ENCODE data around the gene HOXD11.

The HOXD11 gene

DNA sequence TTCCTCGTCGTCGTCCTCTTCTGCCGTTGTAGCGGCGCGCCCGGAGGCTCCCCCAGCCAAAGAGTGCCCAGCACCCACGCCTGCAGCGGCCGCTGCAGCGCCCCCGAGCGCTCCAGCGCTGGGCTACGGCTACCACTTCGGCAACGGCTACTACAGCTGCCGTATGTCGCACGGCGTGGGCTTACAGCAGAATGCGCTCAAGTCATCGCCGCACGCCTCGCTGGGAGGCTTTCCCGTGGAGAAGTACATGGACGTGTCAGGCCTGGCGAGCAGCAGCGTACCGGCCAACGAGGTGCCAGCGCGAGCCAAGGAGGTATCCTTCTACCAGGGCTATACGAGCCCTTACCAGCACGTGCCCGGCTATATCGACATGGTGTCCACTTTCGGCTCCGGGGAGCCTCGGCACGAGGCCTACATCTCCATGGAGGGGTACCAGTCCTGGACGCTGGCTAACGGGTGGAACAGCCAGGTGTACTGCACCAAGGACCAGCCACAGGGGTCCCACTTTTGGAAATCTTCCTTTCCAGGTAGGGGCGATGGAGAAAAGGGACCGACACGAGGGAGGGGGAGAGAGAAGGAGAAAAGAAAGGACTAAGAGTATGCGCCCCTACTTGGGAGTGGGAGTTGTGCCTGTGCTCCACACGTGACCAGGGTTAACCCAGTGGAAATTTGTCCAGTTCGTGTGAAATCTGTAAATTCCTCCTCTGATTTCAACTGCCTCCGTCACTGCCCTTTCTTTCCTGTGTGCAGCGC, 13.8 kb upstream of the HOXD11 start:
- DNase-seq (ENCODE audit: low read depth in 1 of 2, low spot score in 1 of 2): no peak

DNA sequence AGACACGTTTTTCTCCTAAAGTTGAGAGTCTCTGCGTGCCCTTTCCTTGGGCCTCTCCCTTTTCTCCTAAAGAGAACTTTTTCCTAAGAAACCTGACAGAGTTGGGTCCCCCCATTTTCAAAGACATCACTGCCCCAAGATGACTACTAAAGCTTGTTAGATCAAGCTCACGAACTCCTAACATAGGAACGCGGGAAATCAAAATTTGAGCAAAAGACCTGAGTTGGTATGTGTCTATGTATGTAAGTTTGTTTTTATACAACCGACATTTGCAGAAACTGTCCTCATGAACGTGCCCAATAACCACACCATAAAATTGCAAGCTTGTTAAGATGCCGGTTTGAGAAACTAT, 13.2 kb upstream of the HOXD11 start:
- DNase-seq (ENCODE audit: low read depth in 1 of 2, low spot score in 1 of 2): no peak

DNA sequence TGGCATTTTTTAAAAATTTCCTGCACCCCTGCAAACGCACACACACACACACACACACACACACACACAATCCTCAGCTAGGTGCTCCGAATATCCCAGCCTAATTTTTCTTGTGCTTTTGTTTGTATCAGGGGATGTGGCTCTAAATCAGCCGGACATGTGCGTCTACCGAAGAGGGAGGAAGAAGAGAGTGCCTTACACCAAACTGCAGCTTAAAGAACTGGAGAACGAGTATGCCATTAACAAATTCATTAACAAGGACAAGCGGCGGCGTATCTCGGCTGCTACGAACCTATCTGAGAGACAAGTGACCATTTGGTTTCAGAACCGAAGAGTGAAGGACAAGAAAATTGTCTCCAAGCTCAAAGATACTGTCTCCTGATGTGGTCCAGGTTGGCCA, 12.7 kb upstream of the HOXD11 start:
- no peak for DNase-seq (ENCODE audit: low read depth in 1 of 2, low spot score in 1 of 2)

DNA sequence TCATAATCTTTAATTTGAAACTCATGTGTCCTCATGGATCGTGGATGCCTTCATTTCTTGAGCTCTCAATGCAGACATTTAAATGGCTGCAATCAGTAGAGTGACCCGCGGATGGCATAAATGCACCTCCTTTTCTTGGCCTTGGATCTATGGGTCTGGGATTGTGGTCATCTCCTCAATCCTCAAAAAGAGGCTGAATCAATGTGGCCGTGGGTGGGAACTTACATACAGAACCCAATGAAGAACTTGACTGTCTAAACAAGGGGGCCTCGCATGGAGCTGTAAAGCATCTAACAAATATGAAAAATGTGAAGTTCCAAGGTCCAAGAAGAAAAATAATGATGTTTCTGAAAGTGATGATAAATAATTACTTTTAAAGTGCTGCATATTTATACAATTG, 11.7 kb upstream of the HOXD11 start:
- no peak for DNase-seq (ENCODE audit: low read depth in 1 of 2, low spot score in 1 of 2)

DNA sequence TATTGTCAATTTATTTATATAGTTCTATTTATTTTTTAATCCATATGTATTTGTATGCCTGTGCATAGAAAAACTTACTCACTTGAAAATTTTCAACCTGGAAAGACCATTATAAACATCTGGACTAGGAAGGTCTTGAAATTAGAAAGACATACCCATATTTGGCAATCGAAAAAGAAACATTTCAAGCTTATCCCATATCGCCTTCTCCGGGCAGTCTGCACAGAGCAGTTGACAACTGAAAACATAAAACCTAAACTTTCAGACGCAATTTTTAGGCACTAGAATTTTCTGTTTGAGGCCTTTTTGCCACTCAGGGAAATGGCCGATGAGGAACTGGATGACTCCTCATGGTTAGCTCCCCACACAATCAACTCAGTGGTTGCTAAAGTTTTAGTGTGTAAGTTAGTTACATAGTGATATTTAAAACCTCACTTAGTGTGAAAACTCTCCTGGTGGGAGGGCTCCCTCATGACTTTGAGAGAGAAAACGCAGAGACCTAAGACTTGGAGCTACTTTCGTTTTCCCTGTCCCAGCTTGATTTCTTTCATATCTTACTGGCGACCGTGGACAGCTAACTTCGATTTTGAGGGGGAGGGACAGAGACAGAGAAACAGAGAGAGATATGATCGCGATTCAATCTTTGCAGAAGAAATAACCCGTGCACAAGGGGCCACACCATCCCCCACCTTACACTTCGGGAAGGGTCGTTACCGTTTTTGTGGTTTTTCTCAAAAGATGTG, 10.7 kb upstream of the HOXD11 start:
- no peak for DNase-seq (ENCODE audit: low read depth in 1 of 2, low spot score in 1 of 2)

DNA sequence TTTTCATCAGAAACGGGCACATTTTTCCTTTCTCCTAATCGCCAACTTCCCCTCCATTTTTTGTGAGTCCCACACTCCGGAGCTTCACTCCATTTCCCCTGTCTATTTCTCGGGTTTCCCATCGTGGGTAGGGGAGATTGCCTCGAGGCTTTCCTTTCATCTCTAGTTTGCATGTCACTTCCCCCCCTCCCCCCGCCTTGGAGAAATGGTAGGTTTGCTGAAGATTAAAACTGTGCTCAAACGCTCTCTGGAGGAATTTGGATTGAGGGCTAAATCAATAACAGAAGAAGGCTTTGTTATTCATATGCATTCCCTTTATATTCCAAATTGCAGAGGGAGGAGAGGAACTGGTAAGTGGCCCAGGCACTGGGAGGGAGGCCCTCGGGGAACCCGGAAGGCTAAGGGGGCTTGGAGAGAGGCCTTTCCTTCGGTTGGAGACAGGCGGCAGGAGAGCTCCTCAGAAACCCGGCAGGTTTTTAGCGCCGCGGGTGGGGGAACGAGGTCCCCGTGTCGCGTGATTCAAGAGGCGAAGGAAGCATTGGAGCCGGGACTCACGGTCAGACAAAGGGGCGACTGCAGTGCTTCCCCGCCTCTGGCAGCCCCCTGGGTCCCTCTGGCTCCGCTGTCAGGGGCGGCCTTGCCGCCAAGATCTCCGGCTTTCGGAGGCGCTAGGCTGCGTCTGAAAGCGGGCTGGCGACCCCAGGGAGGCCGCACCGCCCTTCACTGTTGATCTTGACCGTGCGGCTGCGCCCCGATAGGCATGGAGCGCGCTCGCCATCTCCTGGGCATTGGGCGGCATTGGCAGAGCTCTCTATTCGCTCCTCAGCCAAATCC, 9.9 kb upstream of the HOXD11 start:
- peak; percentile 35 to 45 for DNase-seq (ENCODE audit: low read depth in 1 of 2, low spot score in 1 of 2)

DNA sequence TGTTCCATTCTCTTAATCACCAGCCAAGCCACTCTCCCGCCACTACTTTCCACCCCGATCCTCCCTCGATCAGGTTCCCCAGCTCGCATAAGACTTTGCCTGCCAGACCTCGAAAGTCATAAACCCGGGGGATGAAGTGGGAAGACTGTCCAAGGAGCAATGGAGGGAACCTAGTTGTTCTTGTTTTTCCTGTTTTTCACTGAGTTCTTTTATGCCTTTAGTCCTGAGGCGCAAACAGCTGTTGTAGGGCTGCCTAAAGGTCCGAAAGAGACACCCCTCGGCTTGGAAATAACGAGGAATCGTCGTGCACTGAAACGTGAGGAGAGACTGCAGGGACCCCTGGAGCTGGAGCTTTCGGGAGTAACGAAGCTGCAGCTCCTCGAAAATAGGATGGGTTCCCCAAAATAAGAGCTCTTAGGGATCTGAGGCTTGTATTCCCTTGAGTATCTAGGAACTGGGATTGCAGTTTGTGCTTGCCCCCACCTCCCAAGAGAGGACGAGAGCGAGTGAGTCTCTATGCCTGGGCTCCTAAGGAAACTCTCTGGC, 9.2 kb upstream of the HOXD11 start:
- DNase-seq (ENCODE audit: low read depth in 1 of 2, low spot score in 1 of 2): no peak

DNA sequence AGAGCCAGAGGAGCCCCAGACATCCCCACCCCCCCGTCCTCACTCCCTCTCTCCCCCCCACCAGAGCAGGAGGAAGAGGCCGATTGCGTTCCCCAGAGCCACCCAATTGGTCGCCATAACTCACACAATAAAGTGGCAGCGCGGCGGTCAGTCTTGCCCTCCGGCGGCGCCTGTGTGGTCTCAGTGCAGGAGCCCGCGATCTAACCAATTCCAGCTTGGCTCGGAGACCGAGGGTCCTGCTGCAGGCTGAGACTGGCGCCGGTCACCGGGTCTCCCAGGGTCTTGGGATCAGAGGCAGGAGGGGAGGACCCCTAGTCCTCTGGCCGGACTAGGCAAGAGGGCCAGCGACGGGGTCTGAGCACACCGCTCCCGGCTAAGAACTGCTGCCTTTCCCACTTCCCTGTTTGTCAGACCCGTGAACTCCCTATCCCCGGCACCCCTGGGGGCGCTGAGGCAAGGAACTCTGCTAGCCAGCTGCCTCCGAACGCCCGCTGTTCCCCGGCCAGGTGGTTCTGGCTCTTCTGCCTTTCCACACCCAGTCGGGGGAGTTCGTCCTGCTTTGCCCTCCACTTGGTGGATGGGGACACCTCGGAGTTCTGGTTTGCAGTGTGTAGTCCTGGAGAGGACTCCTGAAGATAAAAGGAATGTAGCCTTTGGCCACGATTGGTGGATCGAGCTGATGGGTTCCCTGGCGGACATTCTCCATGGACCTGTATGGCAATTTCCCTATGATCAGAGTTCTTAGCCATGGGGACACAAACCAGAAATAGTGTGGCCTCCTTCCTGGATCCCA, 8.5 kb upstream of the HOXD11 start:
- DNase-seq (ENCODE audit: low read depth in 1 of 2, low spot score in 1 of 2): no peak

DNA sequence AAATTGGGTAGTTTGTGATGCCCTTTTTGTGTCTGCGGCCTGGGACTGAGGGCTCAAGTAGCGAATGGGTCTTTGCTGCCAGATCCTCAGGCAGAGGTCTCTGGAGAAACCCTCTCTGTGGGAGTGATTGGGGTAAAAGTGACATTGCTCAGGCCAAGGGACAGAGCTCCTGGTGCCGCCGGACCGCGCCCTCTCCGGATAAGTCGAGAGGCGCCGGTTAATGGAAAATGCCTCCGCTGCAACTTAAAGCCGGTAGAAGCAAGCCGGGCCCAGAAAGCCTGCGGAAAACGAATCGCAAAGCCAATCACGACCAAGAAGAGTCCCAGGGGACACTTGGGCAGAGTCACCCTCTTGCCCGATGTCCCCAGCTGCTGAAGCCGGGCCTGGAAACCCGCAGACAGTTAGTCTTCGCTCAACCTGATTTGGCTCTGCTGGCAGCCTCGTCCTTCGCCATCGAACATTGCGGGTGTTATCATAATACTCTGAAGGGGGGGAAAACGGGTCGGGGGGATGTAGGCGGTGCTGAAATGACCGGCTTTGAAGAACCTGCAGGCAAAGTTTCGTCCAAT, 7.8 kb upstream of the HOXD11 start:
- no peak for DNase-seq (ENCODE audit: low read depth in 1 of 2, low spot score in 1 of 2)

DNA sequence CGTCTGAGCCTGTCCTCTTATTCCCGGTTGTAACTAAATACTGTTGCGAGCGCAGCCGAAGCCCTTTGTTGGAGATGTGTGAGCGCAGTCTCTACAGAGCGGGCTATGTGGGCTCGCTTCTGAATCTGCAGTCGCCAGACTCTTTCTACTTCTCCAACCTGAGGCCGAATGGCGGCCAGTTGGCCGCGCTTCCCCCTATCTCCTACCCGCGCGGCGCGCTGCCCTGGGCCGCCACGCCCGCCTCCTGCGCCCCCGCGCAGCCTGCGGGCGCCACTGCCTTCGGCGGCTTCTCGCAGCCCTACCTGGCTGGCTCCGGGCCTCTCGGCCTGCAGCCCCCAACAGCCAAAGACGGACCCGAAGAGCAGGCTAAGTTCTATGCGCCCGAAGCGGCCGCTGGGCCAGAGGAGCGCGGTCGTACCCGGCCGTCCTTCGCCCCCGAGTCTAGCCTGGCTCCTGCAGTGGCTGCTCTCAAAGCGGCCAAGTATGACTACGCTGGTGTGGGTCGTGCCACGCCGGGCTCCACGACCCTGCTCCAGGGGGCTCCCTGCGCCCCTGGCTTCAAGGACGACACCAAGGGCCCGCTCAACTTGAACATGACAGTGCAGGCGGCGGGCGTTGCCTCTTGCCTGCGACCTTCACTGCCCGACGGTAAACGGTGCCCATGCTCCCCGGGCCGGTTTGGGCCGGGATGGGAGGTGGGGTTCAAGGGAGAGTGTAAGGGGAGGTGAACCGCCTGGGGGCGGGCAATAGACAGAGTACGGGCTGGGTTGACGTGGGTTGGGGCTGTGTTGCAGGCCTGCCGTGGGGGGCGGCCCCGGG, 7.1 kb upstream of the HOXD11 start, which contains the start of gene HOXD12:
Gene HOXD12 (plus strand): TSS at position 68 of the 819 bp plus-strand sequence. CDS start 7 bp downstream, at position 75.
- no peak for DNase-seq (ENCODE audit: low read depth in 1 of 2, low spot score in 1 of 2)

DNA sequence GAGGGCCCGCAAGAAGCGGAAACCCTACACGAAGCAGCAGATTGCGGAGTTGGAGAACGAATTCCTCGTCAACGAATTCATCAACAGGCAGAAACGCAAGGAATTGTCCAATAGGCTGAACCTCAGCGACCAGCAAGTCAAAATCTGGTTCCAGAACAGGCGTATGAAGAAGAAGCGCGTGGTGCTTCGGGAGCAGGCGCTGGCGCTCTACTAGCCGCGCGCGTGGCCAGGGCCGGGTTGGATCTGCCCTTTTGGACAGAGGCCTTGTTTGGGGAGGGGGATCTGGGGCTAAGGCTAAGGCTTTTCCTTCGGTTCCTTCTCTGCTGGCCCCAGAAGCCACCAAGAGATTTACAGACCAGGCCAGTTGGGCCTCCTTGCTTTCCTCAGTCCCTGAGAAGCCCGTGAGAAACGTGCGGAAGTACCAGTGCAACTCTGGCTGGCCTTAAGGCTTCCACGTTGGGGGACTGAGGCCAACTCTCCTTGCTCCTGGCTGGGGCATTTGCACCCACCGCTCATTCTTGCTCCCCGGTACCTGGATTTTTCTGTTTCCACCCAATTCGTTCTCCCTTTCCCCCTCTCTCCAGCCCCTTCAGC, 6.4 kb upstream of the HOXD11 start:
- no peak for DNase-seq (ENCODE audit: low read depth in 1 of 2, low spot score in 1 of 2)

DNA sequence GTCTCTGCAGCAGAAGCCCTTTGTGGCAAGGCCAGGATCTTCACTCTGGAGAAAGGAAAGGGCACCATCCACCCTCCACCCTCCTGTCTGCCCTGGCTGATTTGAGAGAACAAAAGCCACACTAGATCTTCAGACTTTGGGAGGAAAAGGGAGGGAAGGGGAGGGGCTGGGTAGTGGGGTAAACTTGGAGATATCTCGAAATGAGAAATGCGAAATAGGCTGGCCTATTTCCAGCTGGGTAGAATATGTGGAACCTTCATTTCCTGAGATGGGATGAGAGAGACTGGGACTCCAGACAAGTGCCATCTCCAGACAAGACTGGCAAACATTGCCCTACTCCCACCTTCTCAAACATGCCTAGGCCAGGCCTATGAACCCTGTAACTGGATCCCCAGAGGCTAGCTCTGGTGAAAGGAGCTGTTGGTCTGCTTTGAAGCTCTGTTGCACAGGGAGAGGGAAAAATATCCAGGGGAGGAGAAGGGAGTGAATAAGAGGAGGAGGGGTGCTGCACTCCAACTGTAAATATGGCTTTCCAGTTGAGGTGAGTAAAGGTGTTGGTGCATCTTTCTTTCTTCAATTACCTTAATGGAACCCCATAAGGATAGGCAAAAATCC, 5.8 kb upstream of the HOXD11 start:
- no peak for DNase-seq (ENCODE audit: low read depth in 1 of 2, low spot score in 1 of 2)

DNA sequence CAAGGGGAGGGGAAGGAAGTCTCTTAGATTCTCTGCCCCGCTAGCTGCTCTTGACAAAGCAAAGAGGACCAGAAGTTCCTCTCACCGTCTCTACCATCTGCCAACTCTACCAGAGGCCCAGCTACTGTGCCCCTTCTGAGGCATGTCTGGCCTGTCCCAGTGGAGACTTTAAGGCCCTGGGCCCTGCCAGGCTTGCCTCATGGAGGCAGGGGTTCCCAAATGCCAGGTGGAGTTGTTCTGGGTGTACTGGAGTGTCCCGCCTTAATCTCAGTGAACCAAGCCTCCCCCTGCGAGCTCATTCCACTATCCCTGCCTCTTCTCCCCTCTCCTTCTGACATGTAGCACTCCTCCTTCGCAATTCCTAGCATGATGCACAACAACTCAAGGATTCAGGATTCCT, 5.2 kb upstream of the HOXD11 start:
- no peak for DNase-seq (ENCODE audit: low read depth in 1 of 2, low spot score in 1 of 2)

DNA sequence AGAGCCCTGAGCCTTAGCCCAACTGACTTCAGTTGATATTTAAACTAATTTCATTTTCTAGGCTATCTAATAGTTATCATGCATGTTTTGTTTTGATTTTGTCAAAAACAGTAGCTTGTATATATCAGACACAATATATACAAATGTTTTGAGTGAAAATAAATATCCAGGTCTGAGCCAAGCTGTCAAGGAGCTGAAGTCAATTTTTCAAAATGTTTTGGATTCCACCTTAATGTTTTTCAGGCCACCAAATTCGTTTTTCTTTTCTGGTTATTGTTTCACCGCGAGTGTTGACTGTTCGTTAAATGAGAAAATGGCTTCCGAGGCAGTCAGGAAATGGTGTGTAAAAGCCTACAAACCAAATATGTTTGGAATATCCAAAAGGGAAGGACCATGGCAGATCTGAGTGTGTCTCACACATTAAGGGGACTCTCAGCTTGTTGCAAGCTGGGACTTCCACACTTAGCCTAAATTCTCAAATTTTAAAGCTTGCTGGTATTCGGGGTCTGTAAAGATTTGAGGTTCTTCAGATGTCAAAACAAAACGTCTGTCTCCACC, 4.7 kb upstream of the HOXD11 start:
- DNase-seq (ENCODE audit: low read depth in 1 of 2, low spot score in 1 of 2): no peak

DNA sequence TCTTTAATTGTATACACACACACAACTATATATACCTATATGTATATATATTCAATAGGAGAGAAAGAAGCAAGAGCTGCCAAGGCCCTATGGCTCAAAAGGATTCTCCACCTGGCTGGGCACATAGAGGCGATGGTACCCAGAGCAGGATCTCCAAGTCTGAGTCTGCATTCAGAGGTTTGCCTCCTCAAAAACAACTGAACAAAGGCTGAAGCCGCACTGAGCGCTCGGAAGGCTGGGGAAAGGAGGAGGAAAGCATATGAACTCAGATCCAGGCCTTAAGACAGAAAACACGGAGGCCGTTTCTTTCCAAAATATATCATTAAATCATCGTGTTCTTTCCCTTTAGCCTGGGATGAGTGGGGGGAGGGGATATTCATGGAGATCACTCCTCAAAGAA, 3.9 kb upstream of the HOXD11 start:
- no peak for DNase-seq (ENCODE audit: low read depth in 1 of 2, low spot score in 1 of 2)

DNA sequence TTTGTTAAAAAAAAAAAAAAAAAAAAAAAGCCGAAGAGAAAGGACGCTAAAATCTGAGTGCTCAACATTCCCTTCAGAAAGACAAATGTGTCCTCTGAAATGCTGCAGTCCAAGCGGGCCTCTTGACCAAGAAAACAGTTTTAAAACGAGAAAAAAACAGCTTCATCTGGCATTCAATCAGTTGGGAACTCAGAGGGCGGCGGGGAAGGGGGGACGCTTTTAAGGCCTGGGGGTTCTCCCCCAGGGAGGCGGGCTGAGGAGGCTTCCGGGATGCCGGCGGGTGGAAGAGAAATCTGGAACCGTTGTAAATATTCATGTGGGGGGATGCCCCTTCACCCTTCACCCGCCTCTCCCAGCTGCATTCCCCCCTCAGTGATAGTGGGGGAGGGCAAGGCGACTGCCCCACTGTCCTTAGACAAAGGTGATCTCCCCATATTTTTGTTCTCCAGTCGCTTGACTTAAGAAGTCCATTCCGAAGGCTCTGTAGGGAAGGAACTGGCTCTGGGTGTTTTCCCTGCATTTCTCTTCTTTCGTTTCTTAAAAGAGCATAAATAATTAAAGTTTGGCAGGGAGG, 3.3 kb upstream of the HOXD11 start:
- DNase-seq (ENCODE audit: low read depth in 1 of 2, low spot score in 1 of 2): no peak

DNA sequence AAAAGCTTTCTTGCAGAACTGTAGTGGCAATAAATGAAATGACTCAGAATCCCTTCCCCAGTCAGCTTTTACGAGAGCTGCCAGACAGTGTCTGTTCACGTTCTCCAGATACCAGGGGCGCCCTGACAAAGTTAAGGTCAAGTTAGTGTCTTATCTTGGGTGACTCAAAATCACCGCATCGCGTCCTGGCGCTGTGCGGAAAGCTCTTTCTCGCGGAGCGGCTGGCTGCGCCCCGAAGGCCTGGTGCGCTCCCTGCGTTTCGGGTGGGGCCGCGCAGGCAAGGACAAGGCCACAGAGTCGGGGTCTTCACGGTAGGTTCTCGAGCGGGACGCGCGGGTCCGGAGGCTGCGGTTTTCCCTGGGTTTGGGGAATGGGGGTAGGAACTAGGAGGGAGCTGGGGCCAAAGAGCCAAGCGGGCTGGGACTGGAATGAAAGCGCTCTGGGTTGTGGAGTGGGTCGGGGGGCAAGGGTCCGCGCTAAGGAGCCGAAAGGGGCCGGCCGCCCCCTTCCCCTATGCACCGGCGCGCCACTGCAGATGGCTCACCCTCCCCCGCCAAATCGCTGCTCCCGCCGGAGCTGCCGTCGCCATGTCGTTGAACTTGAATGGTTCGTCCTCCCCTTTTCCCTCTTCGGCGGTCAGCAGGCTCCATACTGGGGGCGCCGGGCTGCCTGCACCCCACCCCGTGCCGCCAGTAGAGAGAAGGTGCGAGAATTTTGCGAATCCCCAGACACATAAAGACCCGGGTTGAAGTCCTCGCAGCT, 2.6 kb upstream of the HOXD11 start:
- no peak for DNase-seq (ENCODE audit: low read depth in 1 of 2, low spot score in 1 of 2)

Data from activated CD4-positive, alpha-beta T cell treated with anti-CD3 and anti-CD28 coated beads, Interleukin-2, amount 50 U/mL, for 24 hours (primary cell).